HK-2 (cell line): ENCODE measurements around the gene NUDT22.

Experiments used
- DNase-seq: peaks from one replicate; pipeline ENCODE4 v3.0.0-alpha.2; 2018; ENCODE audit not compliant: unreplicated experiment

The NUDT22 gene

DNA sequence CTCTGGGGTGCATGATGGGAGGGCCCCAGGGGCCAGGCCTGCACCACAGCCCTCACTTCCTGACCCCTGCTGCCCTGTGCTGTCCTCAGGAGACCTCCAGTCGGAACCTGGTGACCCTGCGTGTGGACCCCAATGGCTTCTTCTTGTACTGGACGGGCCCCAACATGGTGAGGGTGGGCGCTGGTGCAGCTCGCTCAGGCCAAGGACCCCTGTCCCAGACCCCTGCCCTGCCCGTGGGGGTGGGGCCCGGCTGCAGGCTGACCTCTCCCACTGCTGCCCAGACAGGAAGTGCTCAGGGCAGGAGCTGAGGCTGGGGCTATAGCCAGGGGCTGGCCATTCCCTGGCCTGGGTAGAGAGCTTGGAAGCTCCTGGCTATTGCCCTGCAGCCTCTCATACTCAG lies 28.3 kb downstream of the NUDT22 start:
- DNase-seq: no peak

DNA sequence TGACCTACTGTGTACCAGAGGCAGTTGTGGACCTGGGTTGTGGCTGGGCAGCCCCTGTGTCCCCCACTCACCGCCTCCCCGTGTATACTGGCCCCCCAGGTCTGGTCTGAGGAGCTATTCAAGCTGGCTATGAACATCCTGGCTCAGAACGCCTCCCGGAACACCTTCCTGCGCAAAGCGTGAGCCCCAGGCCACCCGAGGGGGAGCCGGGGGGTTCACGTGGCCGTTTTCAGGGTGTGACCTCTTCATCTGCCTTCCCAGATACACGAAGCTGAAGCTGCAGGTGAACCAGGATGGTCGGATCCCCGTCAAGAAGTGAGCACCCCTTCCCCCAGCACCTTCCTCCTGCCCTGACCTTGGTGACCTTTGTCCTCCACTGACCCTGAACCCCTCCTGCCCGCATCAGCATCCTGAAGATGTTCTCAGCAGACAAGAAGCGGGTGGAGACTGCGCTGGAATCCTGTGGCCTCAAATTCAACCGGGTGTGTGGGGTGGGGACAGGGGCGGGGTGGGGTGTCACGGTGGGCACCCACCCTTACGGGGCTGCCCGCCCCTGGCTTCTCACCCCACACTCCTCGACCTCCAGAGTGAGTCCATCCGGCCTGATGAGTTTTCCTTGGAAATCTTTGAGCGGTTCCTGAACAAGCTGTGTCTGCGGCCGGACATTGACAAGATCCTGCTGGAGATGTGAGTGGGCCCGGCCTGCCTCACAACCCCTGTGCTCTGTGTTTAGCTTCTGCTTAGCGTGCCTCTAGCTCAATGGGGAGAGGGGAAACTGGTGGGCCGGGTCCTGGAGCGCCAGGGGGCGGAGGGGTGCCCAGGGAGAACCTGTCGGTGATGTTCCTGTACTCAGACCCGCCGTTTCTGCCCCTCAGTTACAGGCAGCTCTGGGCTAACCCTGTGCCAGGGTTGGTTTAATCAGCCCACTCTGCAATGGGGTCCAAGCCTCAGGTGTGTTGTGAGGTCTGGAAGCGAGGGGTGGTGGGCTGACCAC lies 29.4 kb downstream of the NUDT22 start:
- no peak for DNase-seq

DNA sequence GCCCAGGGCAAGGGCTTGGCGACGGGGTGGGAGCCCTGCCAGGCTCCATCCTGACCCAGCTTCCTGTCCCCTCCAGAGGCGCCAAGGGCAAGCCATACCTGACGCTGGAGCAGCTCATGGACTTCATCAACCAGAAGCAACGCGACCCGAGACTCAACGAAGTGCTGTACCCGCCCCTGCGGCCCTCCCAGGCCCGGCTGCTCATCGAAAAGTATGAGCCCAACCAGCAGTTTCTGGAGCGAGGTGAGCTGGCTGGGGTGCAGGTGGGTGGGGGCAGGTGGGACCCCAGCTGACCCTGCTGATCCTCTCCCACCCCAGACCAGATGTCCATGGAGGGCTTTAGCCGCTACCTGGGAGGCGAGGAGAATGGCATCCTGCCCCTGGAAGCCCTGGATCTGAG lies 30.2 kb downstream of the NUDT22 start:
- no peak for DNase-seq

DNA sequence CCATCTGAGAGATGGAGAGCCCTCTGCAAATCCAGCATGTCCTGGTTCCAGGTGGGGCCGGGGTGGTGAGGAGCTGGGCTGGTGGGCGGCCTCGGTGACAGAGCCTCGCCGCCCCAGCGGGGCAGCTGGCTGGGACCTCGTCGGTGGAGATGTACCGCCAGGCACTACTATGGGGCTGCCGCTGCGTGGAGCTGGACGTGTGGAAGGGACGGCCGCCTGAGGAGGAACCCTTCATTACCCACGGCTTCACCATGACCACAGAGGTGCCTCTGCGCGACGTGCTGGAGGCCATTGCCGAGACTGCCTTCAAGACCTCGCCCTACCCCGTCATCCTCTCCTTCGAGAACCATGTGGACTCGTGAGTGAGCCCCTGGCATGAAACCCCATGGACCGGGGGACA lies 32.3 kb downstream of the NUDT22 start:
- no peak for DNase-seq

DNA sequence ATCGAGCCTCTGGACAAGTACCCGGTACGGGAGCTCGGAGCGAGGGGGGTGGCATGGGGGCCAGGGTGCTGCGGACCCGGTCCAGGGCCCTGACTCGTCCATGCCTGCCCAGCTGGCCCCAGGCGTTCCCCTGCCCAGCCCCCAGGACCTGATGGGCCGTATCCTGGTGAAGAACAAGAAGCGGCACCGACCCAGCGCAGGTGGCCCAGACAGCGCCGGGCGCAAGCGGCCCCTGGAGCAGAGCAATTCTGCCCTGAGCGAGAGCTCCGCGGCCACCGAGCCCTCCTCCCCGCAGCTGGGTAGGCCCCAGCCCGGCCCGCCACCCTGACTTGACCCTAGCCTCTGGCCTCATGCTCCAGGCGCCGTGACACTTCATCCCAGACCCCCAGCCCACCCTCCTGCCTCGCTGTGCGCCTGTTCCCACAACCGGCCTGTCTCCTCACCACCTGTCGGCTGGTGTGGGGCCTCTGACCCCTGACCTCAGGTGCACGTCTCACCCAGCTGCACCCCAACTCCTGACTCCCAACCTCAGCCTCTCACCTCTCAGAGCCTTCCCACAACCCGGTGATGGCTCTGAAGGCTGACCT lies 33.0 kb downstream of the NUDT22 start:
- DNase-seq: no peak

DNA sequence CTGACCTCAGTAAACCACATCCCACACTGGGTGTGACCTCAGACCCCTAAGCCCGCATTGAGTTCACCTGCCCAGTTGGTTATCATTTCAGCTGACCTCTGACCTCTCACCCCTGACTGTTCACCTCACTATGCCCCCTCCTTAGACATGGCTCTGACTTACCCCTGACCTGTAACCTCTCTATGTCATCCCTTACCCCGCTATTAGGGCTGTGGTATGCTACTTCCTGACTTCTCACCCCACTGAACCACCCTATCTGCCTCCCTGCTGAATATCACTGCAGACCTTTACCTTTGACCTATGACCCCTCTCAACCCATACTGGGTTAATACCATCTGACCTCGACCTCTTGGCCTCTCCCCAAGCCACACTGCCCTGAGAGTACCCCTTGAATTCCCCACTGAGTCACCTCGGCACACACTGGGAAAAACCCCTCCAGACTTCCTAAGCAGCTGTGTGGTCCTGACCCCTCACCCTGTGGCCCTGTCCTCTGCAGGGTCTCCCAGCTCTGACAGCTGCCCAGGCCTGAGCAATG lies 33.5 kb downstream of the NUDT22 start:
- no peak for DNase-seq

DNA sequence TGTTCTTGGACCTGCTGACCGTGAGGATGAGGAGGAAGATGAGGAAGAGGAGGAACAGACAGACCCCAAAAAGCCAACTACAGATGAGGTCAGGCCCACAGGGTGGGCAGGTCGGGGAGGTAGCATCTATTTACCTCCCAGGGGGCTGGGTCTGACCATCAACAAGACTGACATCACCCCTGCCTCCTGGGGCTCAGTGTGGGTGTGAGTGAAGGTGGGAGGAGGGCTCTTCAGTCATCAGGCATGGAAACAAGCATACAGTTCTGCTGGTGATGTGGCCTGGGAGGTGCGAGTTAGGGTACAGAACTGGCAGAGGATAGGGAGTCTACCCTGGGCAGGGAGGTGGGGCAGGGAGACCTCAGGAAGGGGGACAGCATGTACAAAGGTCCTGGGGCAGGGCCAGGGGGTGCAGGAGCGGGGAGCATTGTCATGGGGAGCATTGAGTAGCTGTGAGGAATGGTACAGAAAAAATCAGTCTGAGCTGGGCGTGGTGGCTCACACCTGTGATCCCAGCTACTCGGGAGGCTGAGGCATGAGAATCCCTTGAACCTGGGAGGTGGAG lies 34.2 kb downstream of the NUDT22 start:
- no peak for DNase-seq

DNA sequence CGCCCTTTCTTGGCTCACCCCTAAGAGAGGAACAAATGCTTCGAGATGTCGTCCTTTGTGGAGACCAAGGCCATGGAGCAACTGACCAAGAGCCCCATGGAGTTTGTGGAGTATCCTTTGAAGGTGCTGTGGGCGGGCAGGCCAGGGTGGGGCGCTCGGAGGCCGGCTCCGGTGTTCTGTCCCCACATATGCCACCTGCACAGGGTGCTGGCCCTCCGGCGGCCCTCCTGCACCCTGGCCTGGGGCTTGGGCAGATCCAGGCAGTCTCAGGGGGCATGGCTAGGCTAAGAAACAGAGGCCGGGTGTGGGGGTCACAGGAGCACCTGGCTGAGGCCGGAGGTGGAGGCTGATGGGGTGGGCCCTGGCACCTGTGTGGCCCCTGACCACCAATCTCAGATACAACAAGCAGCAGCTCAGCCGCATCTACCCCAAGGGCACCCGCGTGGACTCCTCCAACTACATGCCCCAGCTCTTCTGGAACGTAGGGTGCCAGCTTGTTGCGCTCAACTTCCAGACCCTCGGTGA lies 35.5 kb downstream of the NUDT22 start:
- DNase-seq: no peak

DNA sequence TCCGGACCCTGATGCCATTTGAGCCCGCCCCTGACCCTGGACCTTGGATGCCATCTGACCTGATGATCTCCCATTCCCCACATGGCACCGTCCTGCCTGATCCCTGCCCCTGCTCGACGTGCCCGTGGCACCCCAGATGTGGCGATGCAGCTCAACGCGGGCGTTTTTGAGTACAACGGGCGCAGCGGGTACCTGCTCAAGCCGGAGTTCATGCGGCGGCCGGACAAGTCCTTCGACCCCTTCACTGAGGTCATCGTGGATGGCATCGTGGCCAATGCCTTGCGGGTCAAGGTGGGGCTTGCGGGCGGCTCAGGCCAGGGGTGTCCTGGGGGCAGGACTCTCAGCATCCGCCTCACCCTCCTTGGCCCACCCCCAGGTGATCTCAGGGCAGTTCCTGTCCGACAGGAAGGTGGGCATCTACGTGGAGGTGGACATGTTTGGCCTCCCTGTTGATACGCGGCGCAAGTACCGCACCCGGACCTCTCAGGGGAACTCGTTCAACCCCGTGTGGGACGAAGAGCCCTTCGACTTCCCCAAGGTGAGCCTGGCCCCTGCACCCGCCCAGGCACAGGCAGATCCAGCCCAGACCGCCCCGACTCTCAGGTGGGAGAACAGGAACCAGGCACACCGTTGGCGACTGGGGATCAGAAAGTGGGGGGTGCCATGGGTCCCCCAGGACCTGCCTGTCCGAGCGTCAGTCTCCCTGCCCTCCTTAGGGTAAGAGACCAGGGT lies 36.4 kb downstream of the NUDT22 start:
- DNase-seq: no peak

DNA sequence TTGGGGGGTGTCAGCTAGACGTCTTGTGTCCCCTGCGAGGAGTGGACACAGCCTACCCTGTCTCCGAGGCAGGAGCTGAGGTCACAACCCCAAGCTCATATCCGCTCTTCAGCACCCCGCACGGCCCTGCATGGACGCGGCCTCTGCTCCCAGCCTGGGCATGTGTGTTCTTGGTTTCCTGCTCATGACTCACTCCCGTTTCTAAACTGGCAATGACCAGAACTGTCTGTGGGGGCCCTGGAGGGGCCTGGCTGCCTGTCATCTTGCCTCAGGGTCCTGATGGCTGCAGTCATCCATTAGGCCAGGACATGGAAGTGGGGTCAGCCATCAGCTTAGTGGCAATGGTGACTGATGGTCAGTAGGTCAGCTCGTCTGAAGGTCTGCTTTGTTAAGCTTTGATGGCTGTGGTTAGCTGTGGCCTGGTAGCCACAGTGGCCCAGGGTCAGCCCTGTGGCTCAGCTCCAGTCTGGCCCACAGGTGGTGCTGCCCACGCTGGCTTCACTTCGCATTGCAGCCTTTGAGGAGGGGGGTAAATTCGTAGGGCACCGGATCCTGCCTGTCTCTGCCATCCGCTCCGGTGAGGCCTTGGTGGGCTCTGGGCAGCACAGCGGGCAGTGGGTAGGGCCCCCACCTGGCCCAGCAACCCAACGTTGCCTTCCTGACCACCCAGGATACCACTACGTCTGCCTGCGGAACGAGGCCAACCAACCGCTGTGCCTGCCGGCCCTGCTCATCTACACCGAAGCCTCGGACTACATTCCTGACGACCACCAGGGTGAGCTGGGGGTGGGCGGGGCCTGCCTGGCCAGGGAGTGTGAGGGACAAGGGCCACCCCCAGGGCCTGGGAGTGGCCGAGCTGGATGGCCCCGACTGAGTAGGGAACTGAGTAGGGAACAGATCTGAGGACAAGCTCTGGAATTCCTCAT lies 37.2 kb downstream of the NUDT22 start:
- peak; percentile 53 for DNase-seq

DNA sequence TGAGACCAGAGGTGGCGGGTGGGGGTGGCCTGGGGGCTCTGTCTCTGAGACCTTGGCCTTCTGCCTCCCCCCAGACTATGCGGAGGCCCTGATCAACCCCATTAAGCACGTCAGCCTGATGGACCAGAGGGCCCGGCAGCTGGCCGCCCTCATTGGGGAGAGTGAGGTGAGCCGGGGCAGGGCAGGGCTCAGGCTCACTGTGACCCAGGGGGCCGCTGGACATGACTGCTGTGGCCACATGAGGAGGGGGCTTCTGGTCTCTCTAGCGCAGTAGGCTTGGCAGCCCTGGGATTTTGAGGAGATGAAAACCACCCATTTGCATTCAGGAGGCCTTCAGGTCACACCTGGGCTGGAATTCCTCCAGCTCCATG lies 37.9 kb downstream of the NUDT22 start:
- DNase-seq: no peak

DNA sequence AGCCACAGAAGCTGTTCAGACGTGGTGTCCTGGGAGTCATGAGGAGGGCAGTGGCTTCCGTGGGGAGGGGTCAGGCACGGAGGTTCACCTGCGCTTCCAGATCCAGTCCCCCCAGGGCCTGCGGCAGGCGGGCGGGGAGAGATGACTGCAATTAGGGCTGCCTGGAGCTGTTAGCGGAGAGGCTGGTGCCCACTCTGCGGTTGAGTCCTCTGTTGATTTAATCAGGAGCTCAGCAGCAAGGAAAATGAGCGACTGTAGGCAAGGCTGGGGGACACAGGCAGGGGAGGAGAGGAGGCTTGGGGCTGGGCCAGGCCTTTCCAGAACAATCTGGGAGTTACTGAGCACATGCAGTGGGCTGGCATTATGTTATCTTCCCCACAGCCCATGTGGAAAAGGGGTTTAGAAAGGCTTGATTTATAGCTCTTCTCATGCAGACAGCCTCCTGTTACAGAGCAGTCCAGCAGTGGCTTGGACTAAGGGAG lies 38.3 kb downstream of the NUDT22 start:
- no peak for DNase-seq

DNA sequence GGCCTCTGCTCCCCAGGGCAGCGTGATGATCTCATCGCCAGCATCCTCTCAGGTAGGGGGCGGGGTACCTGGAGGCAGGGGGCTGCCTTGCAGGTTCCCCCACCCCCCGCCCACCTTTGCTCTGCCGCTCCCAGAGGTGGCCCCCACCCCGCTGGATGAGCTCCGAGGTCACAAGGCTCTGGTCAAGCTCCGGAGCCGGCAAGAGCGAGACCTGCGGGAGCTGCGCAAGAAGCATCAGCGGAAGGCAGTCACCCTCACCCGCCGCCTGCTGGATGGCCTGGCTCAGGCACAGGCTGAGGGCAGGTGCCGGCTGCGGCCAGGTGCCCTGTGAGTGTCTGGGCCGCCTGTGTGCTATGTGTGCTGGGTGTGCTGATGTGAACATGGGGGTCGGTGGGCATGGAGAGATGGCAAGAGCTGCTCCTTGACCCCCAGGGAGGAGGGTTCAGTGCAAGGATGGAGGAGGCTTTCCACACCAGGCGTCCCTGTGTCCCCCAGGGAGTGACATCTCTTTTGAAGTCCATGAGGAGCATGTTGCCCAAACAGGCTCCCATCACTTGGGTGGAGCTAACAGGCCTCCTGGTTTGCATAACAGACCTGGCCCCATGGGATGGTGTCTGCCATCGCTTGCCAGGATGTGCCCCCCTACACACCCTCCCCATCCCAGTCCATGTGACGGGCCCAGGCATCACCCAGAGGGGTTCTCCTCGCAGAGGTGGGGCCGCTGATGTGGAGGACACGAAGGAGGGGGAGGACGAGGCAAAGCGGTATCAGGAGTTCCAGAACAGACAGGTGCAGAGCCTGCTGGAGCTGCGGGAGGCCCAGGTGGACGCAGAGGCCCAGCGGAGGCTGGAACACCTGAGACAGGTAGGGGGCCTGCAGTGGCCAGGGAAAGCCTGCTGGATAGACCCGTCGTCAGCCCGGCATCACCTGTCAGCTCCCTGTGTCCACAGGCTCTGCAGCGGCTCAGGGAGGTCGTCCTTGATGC lies 39.4 kb downstream of the NUDT22 start:
- no peak for DNase-seq

DNA sequence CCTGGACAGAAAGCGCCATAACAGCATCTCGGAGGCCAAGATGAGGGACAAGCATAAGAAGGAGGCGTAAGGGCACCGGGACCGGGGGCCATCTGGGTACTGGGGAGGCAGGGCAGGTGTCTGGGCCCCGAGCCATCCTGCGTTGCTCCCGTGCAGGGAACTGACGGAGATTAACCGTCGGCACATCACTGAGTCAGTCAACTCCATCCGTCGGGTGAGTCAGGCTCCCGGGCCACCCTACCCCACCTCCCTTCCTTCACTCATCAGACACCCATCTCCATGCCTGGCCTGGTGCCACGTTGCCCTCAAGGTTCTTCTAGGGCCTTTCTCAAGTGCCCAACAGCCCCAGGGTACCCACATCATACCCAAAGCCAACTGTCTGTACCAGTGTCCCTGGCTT lies 40.3 kb downstream of the NUDT22 start:
- no peak for DNase-seq

DNA sequence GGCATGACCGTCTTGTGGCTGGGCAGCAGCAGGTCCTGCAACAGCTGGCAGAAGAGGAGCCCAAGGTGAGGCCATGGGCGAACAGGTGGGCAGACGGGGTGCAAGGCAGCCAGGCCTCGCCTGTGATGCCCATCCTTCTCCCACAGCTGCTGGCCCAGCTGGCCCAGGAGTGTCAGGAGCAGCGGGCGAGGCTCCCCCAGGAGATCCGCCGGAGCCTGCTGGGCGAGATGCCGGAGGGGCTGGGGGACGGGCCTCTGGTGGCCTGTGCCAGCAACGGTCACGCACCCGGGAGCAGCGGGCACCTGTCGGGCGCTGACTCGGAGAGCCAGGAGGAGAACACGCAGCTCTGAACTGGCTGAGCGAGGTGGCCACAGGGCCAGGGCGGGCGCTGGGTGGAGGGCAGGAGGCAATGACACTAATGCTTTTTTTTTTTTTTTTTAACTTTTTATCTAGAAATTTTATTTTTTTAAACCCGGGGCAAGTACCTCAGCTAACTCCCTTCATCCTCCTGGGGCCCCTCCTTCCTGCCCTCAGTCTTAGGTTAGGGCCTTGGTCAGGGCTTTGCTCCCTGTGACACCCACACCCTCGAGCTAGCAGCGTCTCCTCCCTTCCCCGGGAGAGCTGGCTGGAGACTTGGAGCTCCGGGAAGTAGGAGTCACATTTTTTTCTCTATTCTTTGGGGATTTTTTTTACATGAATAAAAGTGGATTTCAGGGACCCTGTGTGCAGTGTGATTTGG lies 41.3 kb downstream of the NUDT22 start:
- DNase-seq: no peak

DNA sequence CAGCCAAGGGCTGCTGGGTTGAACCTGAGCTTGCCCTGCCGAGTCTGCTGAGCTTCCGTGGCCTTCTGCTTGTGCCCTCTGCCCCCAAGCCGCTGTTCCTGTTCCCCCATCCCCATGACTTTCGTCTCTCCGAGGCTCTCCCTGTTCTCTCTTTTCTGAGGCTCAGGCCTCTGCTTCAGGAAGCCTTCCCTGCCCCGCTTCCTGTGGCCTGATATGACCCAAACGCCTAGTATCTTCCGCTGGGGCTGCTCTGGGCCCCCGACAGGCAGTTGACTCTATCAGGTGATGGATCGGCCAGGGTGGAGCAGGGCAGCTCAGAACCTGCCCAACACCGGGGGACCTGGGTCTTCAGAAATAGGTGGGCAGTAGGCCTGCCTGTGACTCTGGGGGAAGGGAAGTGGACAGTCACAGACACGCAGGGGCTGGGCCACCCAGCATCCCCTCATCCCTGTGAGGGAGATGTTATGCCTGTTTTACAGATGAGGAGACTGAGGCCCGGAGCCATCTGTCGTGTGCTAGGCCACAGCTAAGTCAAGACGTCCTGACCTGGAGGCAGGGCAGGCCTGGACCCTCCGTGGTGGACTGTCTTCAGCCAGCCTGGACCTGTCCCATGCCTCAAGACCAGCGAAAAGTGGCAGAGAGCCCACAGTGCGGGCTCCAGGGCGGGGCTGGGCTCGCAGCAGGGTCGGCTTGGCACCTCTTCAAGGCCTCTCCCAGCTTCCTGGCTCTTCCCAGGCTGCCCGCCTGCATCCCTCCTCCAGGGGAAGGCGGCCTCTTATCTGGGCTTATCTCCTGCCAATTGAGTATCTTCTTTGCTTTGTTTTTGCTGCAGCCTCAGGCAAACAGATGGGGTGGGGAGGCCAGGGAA lies 42.2 kb downstream of the NUDT22 start:
- DNase-seq: peak; percentile 20

DNA sequence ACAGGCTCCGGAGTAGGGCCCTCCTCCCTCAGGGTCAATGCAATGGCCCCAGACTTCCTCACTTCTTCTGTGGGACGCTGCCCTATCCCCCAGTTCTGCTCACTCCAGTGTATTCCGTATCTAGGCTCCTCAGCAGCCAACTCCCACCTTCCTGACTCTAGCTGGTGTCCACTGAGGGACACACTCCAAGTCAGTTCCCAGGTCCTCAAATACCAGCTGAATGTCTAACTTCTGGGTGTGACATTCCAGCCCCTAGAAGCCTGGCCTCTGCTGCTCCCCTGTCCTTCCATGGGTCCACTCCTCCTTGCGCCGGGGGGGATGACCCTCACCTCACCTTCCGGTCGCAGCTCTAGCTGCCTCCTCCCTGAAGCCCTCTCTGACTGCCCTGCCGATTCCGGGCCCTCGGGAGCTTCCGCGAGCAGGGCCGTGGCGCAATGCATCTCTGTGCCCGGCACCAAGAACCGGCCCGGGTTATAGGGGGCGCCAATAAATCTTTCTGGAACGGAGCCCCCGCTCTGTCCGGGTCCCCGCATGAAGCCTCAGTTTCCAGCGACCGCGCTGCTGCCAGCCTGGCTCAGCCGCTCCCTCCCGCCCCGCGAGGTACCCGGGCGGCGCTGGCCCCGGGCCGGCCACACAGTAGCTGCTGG lies 42.9 kb downstream of the NUDT22 start:
- peak; percentile 55 for DNase-seq
